EH (cell line): Measurements from ENCODE around the gene FZR1.
"Not testable (repeated sequence)": the region's sequence is repeated elsewhere in the genome, so short reads cannot be mapped to it uniquely, and the experiment has no call there.

ENCODE experiments used
- DNase-seq: peaks from one replicate; pipeline ENCODE4 v3.0.0-alpha.2; 2015; ENCODE audit warnings: low read depth

The FZR1 gene

GRCh38 chr19:3514930-3515329, 8.8 kb downstream of the FZR1 start:
- peak; percentile 38 for DNase-seq

- DNase-seq = peak; percentile 30
Observed at GRCh38 chr19:3515891-3516422, 9.8 kb downstream of the FZR1 start.

- no peak for DNase-seq
Observed at GRCh38 chr19:3516675-3517207, 10.6 kb downstream of the FZR1 start.

GRCh38 chr19:3517638-3518037, 11.5 kb downstream of the FZR1 start:
- DNase-seq = no peak

- no peak for DNase-seq
Observed at GRCh38 chr19:3518255-3518654, 12.1 kb downstream of the FZR1 start.

GRCh38 chr19:3518659-3519058, 12.5 kb downstream of the FZR1 start:
- no peak for DNase-seq

GRCh38 chr19:3519126-3519525, 13.0 kb downstream of the FZR1 start:
- DNase-seq = no peak

- no peak for DNase-seq
Observed at GRCh38 chr19:3520166-3521103, 14.3 kb downstream of the FZR1 start.

GRCh38 chr19:3521104-3521445, 15.0 kb downstream of the FZR1 start:
- DNase-seq = no peak

- no peak for DNase-seq
Observed at GRCh38 chr19:3522421-3523360, 16.6 kb downstream of the FZR1 start.

GRCh38 chr19:3523361-3524077, 17.4 kb downstream of the FZR1 start:
- no peak for DNase-seq

GRCh38 chr19:3524078-3524842, 18.1 kb downstream of the FZR1 start:
- DNase-seq = no peak

- DNase-seq = no peak
Observed at GRCh38 chr19:3524904-3525451, 18.9 kb downstream of the FZR1 start.

- DNase-seq = no peak
Observed at GRCh38 chr19:3526507-3527237, 20.6 kb downstream of the FZR1 start.

- no peak for DNase-seq
Observed at GRCh38 chr19:3527238-3527910, 21.3 kb downstream of the FZR1 start.

GRCh38 chr19:3528080-3528479, 22.0 kb downstream of the FZR1 start:
- DNase-seq = no peak

- DNase-seq = no peak
Observed at GRCh38 chr19:3528539-3529211, 22.6 kb downstream of the FZR1 start.

GRCh38 chr19:3529299-3529698, 23.2 kb downstream of the FZR1 start:
- DNase-seq = not testable (repeated sequence)

- DNase-seq = no peak
Observed at GRCh38 chr19:3530389-3530788, 24.3 kb downstream of the FZR1 start.
